HepG2 (cell line): Measurements from ENCODE around the gene POMP. TPM values are rescaled to one million over a fixed set of nuclear protein-coding genes. Genes with fewer than 3 reads are reported as not detected.

Source experiments
- ARNT2 ChIP-seq: sonication (generic); formaldehyde crosslinking; IDR thresholded peaks from 2 replicates; pipeline ENCODE4 v1.8.0; 2022; ENCODE audit warnings: mild to moderate bottlenecking, low read depth, missing genetic modification reagents, moderate library complexity
- ASH2L ChIP-seq: fragments of 300-600, 200-600 bp; sonication (generic); IDR thresholded peaks from 2 replicates; pipeline ENCODE4 v1.7.0; 2017; ENCODE audit warnings: low read depth, mild to moderate bottlenecking, moderate library complexity, mixed read lengths, low read length; ENCODE audit not compliant: insufficient read length
- CBX1 ChIP-seq: IDR thresholded peaks from one replicate; pipeline ENCODE4 v1.6.1; 2016; ENCODE audit warnings: antibody characterized with exemption, low read depth
- NBN ChIP-seq: fragments of 450-650 bp; conservative IDR thresholded peaks from 2 replicates; pipeline ENCODE4 v1.6.1; 2017
- NFE2L1 ChIP-seq: sonication (generic); formaldehyde crosslinking; IDR thresholded peaks from 2 replicates; pipeline ENCODE4 v1.4.0; 2020; ENCODE audit warnings: missing genetic modification reagents, mild to moderate bottlenecking, borderline replicate concordance
- NFRKB ChIP-seq: fragments of 450-650 bp; IDR thresholded peaks from 2 replicates; pipeline ENCODE4 v1.6.1; 2017
- REL ChIP-seq: sonication (generic); formaldehyde crosslinking; conservative IDR thresholded peaks from 2 replicates; pipeline ENCODE4 v1.8.0; 2022; ENCODE audit warnings: mild to moderate bottlenecking, missing genetic modification reagents, moderate library complexity
- SPEN ChIP-seq: sonication (generic); formaldehyde crosslinking; IDR thresholded peaks from 2 replicates; pipeline ENCODE4 v1.5.1; 2020; ENCODE audit warnings: low read depth, mild to moderate bottlenecking, missing genetic modification reagents
- SRY ChIP-seq: sonication (generic); formaldehyde crosslinking; IDR thresholded peaks from 2 replicates; pipeline ENCODE4 v1.8.0; 2022; ENCODE audit warnings: mild to moderate bottlenecking, missing genetic modification reagents
- ZEB1 ChIP-seq: IDR thresholded peaks from 2 replicates; pipeline ENCODE4 v1.6.1; 2012; ENCODE audit warnings: mild to moderate bottlenecking, low read depth, inconsistent platforms; ENCODE audit not compliant: insufficient replicate concordance
- ZNF20 ChIP-seq: sonication (generic); formaldehyde crosslinking; IDR thresholded peaks from 2 replicates; pipeline ENCODE4 v1.4.0; 2020; ENCODE audit warnings: mild to moderate bottlenecking, moderate library complexity, missing genetic modification reagents
- ZNF282 ChIP-seq: fragments of 450-650 bp; IDR thresholded peaks from 2 replicates; pipeline ENCODE4 v1.6.1; 2018; ENCODE audit not compliant: partially characterized antibody
- ZNF296 ChIP-seq: sonication (generic); formaldehyde crosslinking; conservative IDR thresholded peaks from 2 replicates; pipeline ENCODE4 v1.5.0; 2020; ENCODE audit warnings: mild to moderate bottlenecking, missing genetic modification reagents
- ZNF367 ChIP-seq: sonication (generic); formaldehyde crosslinking; IDR thresholded peaks from 2 replicates; pipeline ENCODE4 v1.4.0; 2020; ENCODE audit warnings: missing genetic modification reagents, borderline replicate concordance
- ZNF382 ChIP-seq: sonication (generic); formaldehyde crosslinking; IDR thresholded peaks from 2 replicates; pipeline ENCODE4 v1.5.0; 2020; ENCODE audit warnings: missing genetic modification reagents, mild to moderate bottlenecking, borderline replicate concordance
- polyA plus RNA-seq, 8 experiments: library from polyadenylated mRNA; depleted of rRNA in 3 of 8; stranded (reverse) in 7 of 8; unstranded in 1 of 8; fragments of >200 nt; fragmentation: Illumina TruSeq in 4 of 8; extraction: Trizol in 4 of 8; gene quantifications; 2 replicates each; pipeline versions ENCODE4 v1.2.1 to v1.2.3, GENCODE V29; 2011 to 2016; ENCODE audit warnings: low read depth in 4 of 8, missing spikeins in 1 of 8, mixed read lengths in 1 of 8; ENCODE audit not compliant: insufficient read depth in 1 of 8
- total RNA-seq, 5 experiments: library from RNA; depleted of rRNA; stranded (reverse); fragments of >200 nt; fragmentation: Illumina TruSeq; extraction: Trizol; gene quantifications; 2 replicates each; pipeline ENCODE4 v1.2.3, GENCODE V29; 2016; ENCODE audit warnings: low read depth in 1 of 5
- TF ChIP-seq, protein P1 (sequence below): sonication (generic); formaldehyde crosslinking; IDR thresholded peaks from 2 replicates; pipeline ENCODE4 v1.8.1; 2022; ENCODE audit warnings: mild to moderate bottlenecking, missing genetic modification reagents
- TF ChIP-seq, protein P2 (sequence below): sonication (generic); formaldehyde crosslinking; IDR thresholded peaks from 2 replicates; pipeline ENCODE4 v1.5.0; 2020; ENCODE audit warnings: mild to moderate bottlenecking, missing genetic modification reagents
- TF ChIP-seq, protein P3 (sequence below): sonication (generic); formaldehyde crosslinking; conservative IDR thresholded peaks from 2 replicates; pipeline ENCODE4 v1.8.0; 2022; ENCODE audit warnings: missing genetic modification reagents
- TF ChIP-seq, protein P4 (sequence below): sonication (generic); formaldehyde crosslinking; IDR thresholded peaks from 2 replicates; pipeline ENCODE4 v1.4.0; 2020; ENCODE audit warnings: missing genetic modification reagents, low read depth, mild to moderate bottlenecking, borderline replicate concordance
- TF ChIP-seq, protein P5 (sequence below): sonication (generic); formaldehyde crosslinking; IDR thresholded peaks from 2 replicates; pipeline ENCODE4 v1.9.0; 2021; ENCODE audit warnings: missing genetic modification reagents, borderline replicate concordance

Gene POMP
- total and polyA plus RNA-seq, 2 of the 13 experiments (the other 11 are each of a cell fraction or from before 2014, with no cell fraction given): 30.6 to 118 TPM

DNA sequence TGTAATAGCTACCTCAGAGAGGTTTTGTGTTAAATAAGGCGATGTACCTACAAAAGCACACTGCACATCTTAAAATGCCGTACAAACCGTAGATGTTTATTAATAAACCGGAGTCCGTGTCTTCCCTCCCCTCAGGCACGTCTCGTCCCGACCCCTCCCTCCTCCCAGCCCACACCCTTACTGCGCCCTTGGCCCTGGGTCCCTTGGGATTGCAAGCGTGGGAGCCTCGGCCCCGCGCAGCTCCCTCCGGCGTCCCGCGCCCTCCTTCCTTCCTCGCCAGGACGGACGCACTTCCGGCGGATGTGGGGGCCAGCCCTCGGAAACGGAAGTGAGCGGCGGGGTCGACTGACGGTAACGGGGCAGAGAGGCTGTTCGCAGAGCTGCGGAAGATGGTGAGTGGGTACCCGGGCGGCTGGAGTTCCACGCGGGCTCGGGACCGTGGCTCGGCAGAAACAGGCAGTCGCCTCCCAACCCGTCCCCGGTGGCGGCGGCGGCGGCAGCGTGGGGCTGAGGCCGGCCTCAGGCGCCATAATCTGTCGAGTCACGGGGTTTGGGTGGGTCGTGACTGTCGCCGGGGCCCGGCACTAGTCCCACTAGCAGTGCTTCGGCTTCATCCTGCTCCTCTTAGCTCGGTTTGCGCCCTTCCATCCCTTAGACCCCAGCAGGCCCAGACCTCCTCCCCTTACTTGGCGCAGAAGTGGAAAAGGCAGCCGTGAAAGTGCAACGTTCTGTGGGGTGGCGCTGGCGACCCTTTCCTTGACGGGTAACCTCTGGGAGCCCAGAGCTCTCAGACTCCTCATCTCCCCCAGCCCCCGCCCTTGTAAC lies at the start of gene POMP (continued):
- TF ChIP-seq ZNF20 (no peak), ASH2L (peak; percentile 89), REL (CRISPR knock-in tag) (peak; percentile 62; the same call in 1 of the 2 replicates), ZNF382 (CRISPR knock-in tag) (no peak), ZNF282 (no peak), ZEB1 (no peak), NFRKB (no peak), NBN (no peak), ZNF296 (CRISPR knock-in tag) (no peak), SPEN (CRISPR knock-in tag) (peak; percentile 96), SRY (CRISPR knock-in tag) (peak; percentile 85; the same call in 1 of the 2 replicates), ZNF367 (CRISPR knock-in tag) (no peak), ARNT2 (no peak), CBX1 (peak; percentile 94), NFE2L1 (peak; percentile 95; the same call in 1 of the 2 replicates)
- TF ChIP-seq, protein P1, sequence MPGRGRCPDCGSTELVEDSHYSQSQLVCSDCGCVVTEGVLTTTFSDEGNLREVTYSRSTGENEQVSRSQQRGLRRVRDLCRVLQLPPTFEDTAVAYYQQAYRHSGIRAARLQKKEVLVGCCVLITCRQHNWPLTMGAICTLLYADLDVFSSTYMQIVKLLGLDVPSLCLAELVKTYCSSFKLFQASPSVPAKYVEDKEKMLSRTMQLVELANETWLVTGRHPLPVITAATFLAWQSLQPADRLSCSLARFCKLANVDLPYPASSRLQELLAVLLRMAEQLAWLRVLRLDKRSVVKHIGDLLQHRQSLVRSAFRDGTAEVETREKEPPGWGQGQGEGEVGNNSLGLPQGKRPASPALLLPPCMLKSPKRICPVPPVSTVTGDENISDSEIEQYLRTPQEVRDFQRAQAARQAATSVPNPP (CRISPR knock-in tag): no peak
- TF ChIP-seq, protein P2, sequence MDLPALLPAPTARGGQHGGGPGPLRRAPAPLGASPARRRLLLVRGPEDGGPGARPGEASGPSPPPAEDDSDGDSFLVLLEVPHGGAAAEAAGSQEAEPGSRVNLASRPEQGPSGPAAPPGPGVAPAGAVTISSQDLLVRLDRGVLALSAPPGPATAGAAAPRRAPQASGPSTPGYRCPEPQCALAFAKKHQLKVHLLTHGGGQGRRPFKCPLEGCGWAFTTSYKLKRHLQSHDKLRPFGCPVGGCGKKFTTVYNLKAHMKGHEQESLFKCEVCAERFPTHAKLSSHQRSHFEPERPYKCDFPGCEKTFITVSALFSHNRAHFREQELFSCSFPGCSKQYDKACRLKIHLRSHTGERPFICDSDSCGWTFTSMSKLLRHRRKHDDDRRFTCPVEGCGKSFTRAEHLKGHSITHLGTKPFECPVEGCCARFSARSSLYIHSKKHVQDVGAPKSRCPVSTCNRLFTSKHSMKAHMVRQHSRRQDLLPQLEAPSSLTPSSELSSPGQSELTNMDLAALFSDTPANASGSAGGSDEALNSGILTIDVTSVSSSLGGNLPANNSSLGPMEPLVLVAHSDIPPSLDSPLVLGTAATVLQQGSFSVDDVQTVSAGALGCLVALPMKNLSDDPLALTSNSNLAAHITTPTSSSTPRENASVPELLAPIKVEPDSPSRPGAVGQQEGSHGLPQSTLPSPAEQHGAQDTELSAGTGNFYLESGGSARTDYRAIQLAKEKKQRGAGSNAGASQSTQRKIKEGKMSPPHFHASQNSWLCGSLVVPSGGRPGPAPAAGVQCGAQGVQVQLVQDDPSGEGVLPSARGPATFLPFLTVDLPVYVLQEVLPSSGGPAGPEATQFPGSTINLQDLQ: no peak
- TF ChIP-seq, protein P3, sequence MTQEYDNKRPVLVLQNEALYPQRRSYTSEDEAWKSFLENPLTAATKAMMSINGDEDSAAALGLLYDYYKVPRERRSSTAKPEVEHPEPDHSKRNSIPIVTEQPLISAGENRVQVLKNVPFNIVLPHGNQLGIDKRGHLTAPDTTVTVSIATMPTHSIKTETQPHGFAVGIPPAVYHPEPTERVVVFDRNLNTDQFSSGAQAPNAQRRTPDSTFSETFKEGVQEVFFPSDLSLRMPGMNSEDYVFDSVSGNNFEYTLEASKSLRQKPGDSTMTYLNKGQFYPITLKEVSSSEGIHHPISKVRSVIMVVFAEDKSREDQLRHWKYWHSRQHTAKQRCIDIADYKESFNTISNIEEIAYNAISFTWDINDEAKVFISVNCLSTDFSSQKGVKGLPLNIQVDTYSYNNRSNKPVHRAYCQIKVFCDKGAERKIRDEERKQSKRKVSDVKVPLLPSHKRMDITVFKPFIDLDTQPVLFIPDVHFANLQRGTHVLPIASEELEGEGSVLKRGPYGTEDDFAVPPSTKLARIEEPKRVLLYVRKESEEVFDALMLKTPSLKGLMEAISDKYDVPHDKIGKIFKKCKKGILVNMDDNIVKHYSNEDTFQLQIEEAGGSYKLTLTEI (CRISPR knock-in tag): no peak
- TF ChIP-seq, protein P4, sequence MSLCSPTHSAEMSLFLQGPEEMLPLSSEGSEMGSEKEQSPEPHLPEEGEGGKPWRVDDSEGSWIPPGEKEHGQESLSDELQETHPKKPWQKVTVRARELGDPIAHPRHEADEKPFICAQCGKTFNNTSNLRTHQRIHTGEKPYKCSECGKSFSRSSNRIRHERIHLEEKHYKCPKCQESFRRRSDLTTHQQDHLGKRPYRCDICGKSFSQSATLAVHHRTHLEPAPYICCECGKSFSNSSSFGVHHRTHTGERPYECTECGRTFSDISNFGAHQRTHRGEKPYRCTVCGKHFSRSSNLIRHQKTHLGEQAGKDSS (CRISPR knock-in tag): peak; percentile 65; the same call in 1 of the 2 replicates
- TF ChIP-seq, protein P5, sequence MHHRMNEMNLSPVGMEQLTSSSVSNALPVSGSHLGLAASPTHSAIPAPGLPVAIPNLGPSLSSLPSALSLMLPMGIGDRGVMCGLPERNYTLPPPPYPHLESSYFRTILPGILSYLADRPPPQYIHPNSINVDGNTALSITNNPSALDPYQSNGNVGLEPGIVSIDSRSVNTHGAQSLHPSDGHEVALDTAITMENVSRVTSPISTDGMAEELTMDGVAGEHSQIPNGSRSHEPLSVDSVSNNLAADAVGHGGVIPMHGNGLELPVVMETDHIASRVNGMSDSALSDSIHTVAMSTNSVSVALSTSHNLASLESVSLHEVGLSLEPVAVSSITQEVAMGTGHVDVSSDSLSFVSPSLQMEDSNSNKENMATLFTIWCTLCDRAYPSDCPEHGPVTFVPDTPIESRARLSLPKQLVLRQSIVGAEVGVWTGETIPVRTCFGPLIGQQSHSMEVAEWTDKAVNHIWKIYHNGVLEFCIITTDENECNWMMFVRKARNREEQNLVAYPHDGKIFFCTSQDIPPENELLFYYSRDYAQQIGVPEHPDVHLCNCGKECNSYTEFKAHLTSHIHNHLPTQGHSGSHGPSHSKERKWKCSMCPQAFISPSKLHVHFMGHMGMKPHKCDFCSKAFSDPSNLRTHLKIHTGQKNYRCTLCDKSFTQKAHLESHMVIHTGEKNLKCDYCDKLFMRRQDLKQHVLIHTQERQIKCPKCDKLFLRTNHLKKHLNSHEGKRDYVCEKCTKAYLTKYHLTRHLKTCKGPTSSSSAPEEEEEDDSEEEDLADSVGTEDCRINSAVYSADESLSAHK (CRISPR knock-in tag): no peak; the same call in 1 of the 2 replicates
